ENCODE results near the gene CTNNA3. TPM values are rescaled to one million over a fixed set of nuclear protein-coding genes. Genes with fewer than 3 reads are reported as not detected.

Gene CTNNA3
- total and polyA plus RNA-seq, 2 donors (not counting 3 experiments of a cell fraction or from before 2014, with no cell fraction given), result not detected

GRCh38 chr10:66102756-66103155 is 1593.2 kb downstream of the CTNNA3 start:
- CTCF ChIA-PET, result no interaction called here
- Histone ChIP-seq H4K20me1 (replicated peaks; ENCODE audit: control insufficient read depth, extremely low read depth, insufficient read depth, low read length) (no peaks in the 10 kb centered on the region), H3K27me3 (ENCODE audit: control insufficient read depth in 2 of 2, insufficient read depth in 2 of 2, low read length in 2 of 2) (no peaks in the 10 kb centered on the region), H3K9me1 (replicated peaks; ENCODE audit: control insufficient read depth, extremely low read depth, insufficient read depth, low read length) (no peaks in the 10 kb centered on the region), H3K9me3 (replicated peaks; ENCODE audit: control insufficient read depth, insufficient read depth, low read length) (no peaks in the 10 kb centered on the region), H3K4me2 (ENCODE audit: insufficient read depth, low read length) (no peak overlapping the region), H3K79me2 (ENCODE audit: control insufficient read depth, insufficient read depth, low read length) (no peaks in the 10 kb centered on the region), H3K36me3 (ENCODE audit: control insufficient read depth in 2 of 2, extremely low read depth in 1 of 2, insufficient read depth in 2 of 2, low read length in 2 of 2) (no peaks in the 10 kb centered on the region), H2AFZ (ENCODE audit: low read depth, low read length) (no peak overlapping the region), H3K4me3 (replicated peaks in 1 of 3; ENCODE audit: insufficient read depth in 1 of 3, low read depth in 1 of 3, low read length in 3 of 3) (no peak overlapping the region), H3K9ac (replicated peaks; ENCODE audit: extremely low read depth, insufficient read depth, low read length) (no peak overlapping the region), H3K4me1 (ENCODE audit: control insufficient read depth, extremely low read depth, insufficient read depth, low read length) (no peaks in the 10 kb centered on the region), H3K27ac (ENCODE audit: insufficient read depth, low read depth, low read length) (no peak overlapping the region)
- intact Hi-C loops (cut with micrococcal nuclease) (no loop called here), dilution Hi-C loops (cut with MboI; ENCODE audit: extremely low pct_ligation_motif_present, low sequenced_read_pairs) (no loop called here)
- TF ChIP-seq JUN (IDR thresholded peaks at IDR 0.05; ENCODE audit: borderline replicate concordance, insufficient read depth, insufficient read length, low read depth), result no peak
- no peak for TF ChIP-seq FOS (IDR thresholded peaks at IDR 0.05; ENCODE audit: borderline replicate concordance, insufficient read depth, low read length)
- TF ChIP-seq MYC (IDR thresholded peaks at IDR 0.05; ENCODE audit: low read depth, low read length), result no peak
- no peak for TF ChIP-seq POLR2AphosphoS5 (IDR thresholded peaks at IDR 0.05; ENCODE audit: insufficient read depth, low read depth, low read length)
- no peak for TF ChIP-seq POLR2A (IDR thresholded peaks at IDR 0.05; ENCODE audit: low read depth, low read length)
- TF ChIP-seq, protein P1, sequence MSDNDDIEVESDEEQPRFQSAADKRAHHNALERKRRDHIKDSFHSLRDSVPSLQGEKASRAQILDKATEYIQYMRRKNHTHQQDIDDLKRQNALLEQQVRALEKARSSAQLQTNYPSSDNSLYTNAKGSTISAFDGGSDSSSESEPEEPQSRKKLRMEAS (IDR thresholded peaks at IDR 0.05; ENCODE audit: insufficient read depth, insufficient read length), result no peak
- no peak for TF ChIP-seq CTCF (IDR thresholded peaks at IDR 0.05; ENCODE audit: extremely low read depth in 1 of 2, insufficient read depth in 1 of 2, low read depth in 1 of 2, low read length in 2 of 2)
- TF ChIP-seq GATA2 (IDR thresholded peaks at IDR 0.05; ENCODE audit: insufficient read depth, insufficient read length, low read depth, low read length), result no peak
- TF ChIP-seq EZH2 (IDR thresholded peaks at IDR 0.05; ENCODE audit: borderline replicate concordance, low read depth, low read length, severe bottlenecking), result no peak
- BruUV-seq (replicated peaks), result no TSS peak
- POLR2A ChIA-PET, result no interaction called here
- FAIRE-seq (no peak), DNase-seq (ENCODE audit: low read depth, low spot score) (no peak)
